GM08714 (cell line): ENCODE results near the gene HCN1.
"Not testable (repeated sequence)": the region's sequence is repeated elsewhere in the genome, so short reads cannot be mapped to it uniquely, and the experiment has no call there.

Experiments
- H3K4me3 ChIP-seq: fragments of 200-500 bp; sonication (Bioruptor generic); 2 replicates; pipeline ENCODE4 v1.5.1; 2014; ENCODE audit warnings: mild to moderate bottlenecking, low read length, inconsistent platforms
- ZNF274 ChIP-seq: IDR thresholded peaks from 2 replicates; pipeline ENCODE4 v1.6.1; 2012; ENCODE audit warnings: mild to moderate bottlenecking, low read depth, low read length

The HCN1 gene

GRCh38 chr5:45533663-45534062, 162.5 kb downstream of the HCN1 start:
- no peak for TF ChIP-seq ZNF274
- H3K4me3 ChIP-seq: no peak overlapping the region

- no peak for TF ChIP-seq ZNF274
- no peak overlapping the region for H3K4me3 ChIP-seq
Observed at GRCh38 chr5:45532826-45533624, 163.2 kb downstream of the HCN1 start.

GRCh38 chr5:45521067-45521466, 175.1 kb downstream of the HCN1 start:
- no peak overlapping the region for H3K4me3 ChIP-seq
- no peak for TF ChIP-seq ZNF274

GRCh38 chr5:45512521-45512920, 183.7 kb downstream of the HCN1 start:
- no peak for TF ChIP-seq ZNF274
- H3K4me3 ChIP-seq: no peak overlapping the region

GRCh38 chr5:45509371-45509770, 186.8 kb downstream of the HCN1 start:
- TF ChIP-seq ZNF274: no peak
- no peak overlapping the region for H3K4me3 ChIP-seq

- H3K4me3 ChIP-seq: no peak overlapping the region
- no peak for TF ChIP-seq ZNF274
Observed at GRCh38 chr5:45508135-45508534, 188.0 kb downstream of the HCN1 start.

GRCh38 chr5:45507178-45507577, 189.0 kb downstream of the HCN1 start:
- no peak for TF ChIP-seq ZNF274
- no peak overlapping the region for H3K4me3 ChIP-seq

GRCh38 chr5:45499006-45499405, 197.2 kb downstream of the HCN1 start:
- H3K4me3 ChIP-seq: not testable (repeated sequence)

GRCh38 chr5:45491368-45491767, 204.8 kb downstream of the HCN1 start:
- no peak overlapping the region for H3K4me3 ChIP-seq
- TF ChIP-seq ZNF274: no peak

- TF ChIP-seq ZNF274: no peak
- no peak overlapping the region for H3K4me3 ChIP-seq
Observed at GRCh38 chr5:45484781-45485180, 211.4 kb downstream of the HCN1 start.

GRCh38 chr5:45454114-45454513, 242.1 kb downstream of the HCN1 start:
- H3K4me3 ChIP-seq: no peak overlapping the region
- TF ChIP-seq ZNF274: no peak

- not testable (repeated sequence) for H3K4me3 ChIP-seq
Observed at GRCh38 chr5:45444856-45445255, 251.3 kb downstream of the HCN1 start.

- no peak for TF ChIP-seq ZNF274
Observed at GRCh38 chr5:45440466-45440865, 255.7 kb downstream of the HCN1 start.

GRCh38 chr5:45437752-45438151, 258.4 kb downstream of the HCN1 start:
- no peak overlapping the region for H3K4me3 ChIP-seq
- no peak for TF ChIP-seq ZNF274

More at GRCh38 chr5:45440466-45440865, 255.7 kb downstream of the HCN1 start:
- no peak overlapping the region for H3K4me3 ChIP-seq

- TF ChIP-seq ZNF274: no peak
- no peak overlapping the region for H3K4me3 ChIP-seq
Observed at GRCh38 chr5:45417285-45417998, 278.7 kb downstream of the HCN1 start.
